Testis (tissue), 3 donors: ENCODE results near the gene FSCN2. TPM values are rescaled to one million over a fixed set of nuclear protein-coding genes. Genes with fewer than 3 reads are reported as not detected.

ENCODE experiments used
- DNase-seq: peaks from one replicate; pipeline ENCODE4 v3.0.0-alpha.2; 2019
- H3K27ac ChIP-seq, 2 donors: fragments of 200-600 bp; sonication (generic); one replicate each; pipeline ENCODE4 v1.5.1; 2019
- H3K27me3 ChIP-seq: fragments of 200-600 bp; sonication (generic); one replicate; pipeline ENCODE4 v1.5.1; 2019
- H3K36me3 ChIP-seq: fragments of 200-600 bp; sonication (generic); one replicate; pipeline ENCODE4 v1.5.1; 2017; ENCODE audit warnings: low read depth; ENCODE audit errors: missing control alignments
- H3K4me1 ChIP-seq: fragments of 200-600 bp; sonication (generic); one replicate; pipeline ENCODE4 v1.5.1; 2019
- H3K4me3 ChIP-seq, 2 donors: fragments of 200-600 bp; sonication (generic); one replicate each; pipeline ENCODE4 v1.5.1; 2017 to 2019
- H3K9me3 ChIP-seq: fragments of 200-600 bp; sonication (generic); one replicate; pipeline ENCODE4 v1.5.1; 2017
- POLR2A ChIP-seq: fragments of 450-650 bp; IDR thresholded peaks from one replicate; pipeline ENCODE4 v1.6.1; 2017; ENCODE audit warnings: antibody characterized with exemption, mild to moderate bottlenecking, moderate library complexity
- WGBS, 2 donors: methylation state at CpG; one replicate each; pipeline ENCODE4 v1.1.5; 2018; 5-methylcytosine and 5-hydroxymethylcytosine counted together
- intact Hi-C: fragments of 100-400 bp; cut with DNase I; formaldehyde crosslinking; loops from one replicate; pipeline ENCODE4 v1.15.1; 2023; ENCODE audit warnings: low total_unique reads
- polyA plus RNA-seq: library from polyadenylated mRNA; stranded (reverse); fragments of 350-450 nt; fragmentation: Illumina TruSeq; extraction: RNeasy Lipid Tissue Mini Kit (QIAGEN cat#74804); gene quantifications from one replicate; pipeline ENCODE4 v1.2.3, GENCODE V29; 2014; ENCODE audit warnings: low read depth, low replicate concordance; ENCODE audit not compliant: insufficient read depth
- total RNA-seq, 2 donors: library from RNA; depleted of rRNA; stranded (reverse); fragments of >200 nt; gene quantifications; one replicate each; pipeline ENCODE4 v1.2.3, GENCODE V29; 2016
- TF ChIP-seq, protein P1 (sequence below), 3 experiments: fragments of 450-650 bp in 2 of 3; fragments of 200-600 bp in 1 of 3; sonication (generic) in 1 of 3; IDR thresholded peaks; one replicate each; pipeline ENCODE4 v1.5.1; 2016 to 2019; ENCODE audit warnings: antibody characterized with exemption in 3 of 3, mild to moderate bottlenecking in 2 of 3, moderate library complexity in 1 of 3

Gene FSCN2
- total and polyA plus RNA-seq, 3 donors from 2014 or later, result 0.37 to 4.0 (median 3.5) TPM

DNA sequence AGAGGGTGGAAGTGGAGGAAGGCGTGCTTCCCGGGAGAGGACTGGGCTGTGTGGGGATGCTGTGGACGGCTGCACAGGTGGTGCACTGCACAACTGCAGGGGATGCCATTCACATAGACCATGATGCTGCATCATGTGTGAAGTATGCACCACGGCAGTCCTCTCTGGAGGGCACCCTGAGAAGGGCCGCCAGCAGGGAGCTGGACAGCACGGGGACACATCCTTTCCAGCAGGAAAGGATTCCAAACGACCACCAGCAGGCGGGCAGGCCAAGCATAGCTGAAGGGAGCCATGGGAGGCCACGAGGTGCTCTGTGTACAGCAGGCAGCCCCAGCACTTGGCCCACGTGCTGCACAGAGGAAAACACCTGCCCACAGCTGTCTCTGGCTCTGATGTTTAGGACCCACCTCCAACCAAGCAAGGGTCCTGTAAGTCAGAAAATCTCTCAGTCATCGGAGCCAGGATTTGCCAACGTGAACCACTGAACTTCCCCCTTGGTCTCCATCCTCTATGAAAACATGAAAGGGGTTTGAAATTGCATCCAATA, 25.6 kb upstream of the FSCN2 start:
- intact Hi-C loops, result no loop called here
- Histone ChIP-seq H3K27me3 (no peaks in the 10 kb centered on the region), H3K4me3 (no peak overlapping the region), H3K4me1 (no peaks in the 10 kb centered on the region), H3K36me3 (no peaks in the 10 kb centered on the region), H3K9me3 (no peaks in the 10 kb centered on the region), H3K27ac (no peak overlapping the region)
- DNase-seq, result no peak
- TF ChIP-seq, protein P1, sequence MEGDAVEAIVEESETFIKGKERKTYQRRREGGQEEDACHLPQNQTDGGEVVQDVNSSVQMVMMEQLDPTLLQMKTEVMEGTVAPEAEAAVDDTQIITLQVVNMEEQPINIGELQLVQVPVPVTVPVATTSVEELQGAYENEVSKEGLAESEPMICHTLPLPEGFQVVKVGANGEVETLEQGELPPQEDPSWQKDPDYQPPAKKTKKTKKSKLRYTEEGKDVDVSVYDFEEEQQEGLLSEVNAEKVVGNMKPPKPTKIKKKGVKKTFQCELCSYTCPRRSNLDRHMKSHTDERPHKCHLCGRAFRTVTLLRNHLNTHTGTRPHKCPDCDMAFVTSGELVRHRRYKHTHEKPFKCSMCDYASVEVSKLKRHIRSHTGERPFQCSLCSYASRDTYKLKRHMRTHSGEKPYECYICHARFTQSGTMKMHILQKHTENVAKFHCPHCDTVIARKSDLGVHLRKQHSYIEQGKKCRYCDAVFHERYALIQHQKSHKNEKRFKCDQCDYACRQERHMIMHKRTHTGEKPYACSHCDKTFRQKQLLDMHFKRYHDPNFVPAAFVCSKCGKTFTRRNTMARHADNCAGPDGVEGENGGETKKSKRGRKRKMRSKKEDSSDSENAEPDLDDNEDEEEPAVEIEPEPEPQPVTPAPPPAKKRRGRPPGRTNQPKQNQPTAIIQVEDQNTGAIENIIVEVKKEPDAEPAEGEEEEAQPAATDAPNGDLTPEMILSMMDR (IDR thresholded peaks at IDR 0.05), result no peak
- no peak for TF ChIP-seq POLR2A
- 63 to 78% methylated on average over 11 to 12 of the region's 12 CpGs for WGBS, 2 donors

- DNase-seq, result no peak
- Histone ChIP-seq H3K27ac (no peak overlapping the region), H3K27me3 (no peaks in the 10 kb centered on the region), H3K36me3 (no peaks in the 10 kb centered on the region), H3K9me3 (no peaks in the 10 kb centered on the region), H3K4me3 (no peak overlapping the region), H3K4me1 (peaks cover under 1% of the 10 kb centered on the region)
- TF ChIP-seq, protein P1 (IDR thresholded peaks at IDR 0.05), result no peak
- TF ChIP-seq POLR2A, result no peak
- intact Hi-C loops, result no loop called here
These were observed 24.6 kb upstream of the FSCN2 start for GRCh38 chr17:81503619-81504018.

- peak overlapping the region in 1 of 2 donors; percentile 96 for H3K4me3 ChIP-seq
- H3K4me1 ChIP-seq, result peaks cover 13% of the 10 kb centered on the region
- H3K9me3 ChIP-seq, result no peaks in the 10 kb centered on the region
- TF ChIP-seq, protein P1 (IDR thresholded peaks at IDR 0.05), result no peak
- no peak for TF ChIP-seq POLR2A
- DNase-seq, result no peak
- 55 to 70% methylated on average over 9 to 10 of the region's 10 CpGs for WGBS, 2 donors
- no peaks in the 10 kb centered on the region for H3K36me3 ChIP-seq
- no peak overlapping the region for H3K27ac ChIP-seq
- no peaks in the 10 kb centered on the region for H3K27me3 ChIP-seq
- intact Hi-C loops, result no loop called here
These were observed 19.5 kb upstream of the FSCN2 start for GRCh38 chr17:81508639-81509206.

DNA sequence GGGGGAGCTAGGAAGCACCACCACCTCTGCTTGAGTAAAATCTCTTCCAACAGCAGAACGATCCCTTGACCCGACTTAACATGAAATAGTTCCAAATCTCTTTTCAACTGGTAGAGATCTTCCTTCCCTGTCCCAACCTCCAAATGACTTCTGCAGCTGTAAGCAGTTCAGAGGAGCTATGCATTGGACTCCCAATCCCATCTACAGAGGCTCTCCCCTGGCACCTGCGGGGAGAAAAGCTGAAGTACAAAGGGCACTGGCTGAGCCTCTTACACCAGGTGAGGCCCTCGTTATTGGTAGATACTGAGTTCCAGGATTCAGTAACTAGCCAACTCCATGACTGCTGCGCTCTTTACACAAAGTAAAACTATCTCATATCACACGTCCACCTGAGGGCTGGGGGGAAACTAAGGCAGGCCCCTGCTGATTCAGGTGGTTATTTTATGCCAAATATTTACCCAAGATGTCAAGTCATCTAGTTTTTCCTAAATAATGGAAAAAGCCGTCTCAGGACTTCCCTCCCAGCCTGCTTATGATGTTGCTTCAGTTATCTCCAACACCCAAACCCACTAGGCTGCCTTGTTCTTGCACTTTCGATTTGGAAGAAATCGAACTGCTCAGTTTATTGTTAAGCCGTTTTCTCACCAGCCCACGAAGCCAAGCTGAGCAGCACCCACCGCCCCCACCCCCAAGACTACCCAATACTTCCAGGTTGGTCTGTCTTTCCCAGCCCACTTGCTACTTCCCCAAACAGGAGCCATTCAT, 18.8 kb upstream of the FSCN2 start:
- peak overlapping the region; percentile 74 to 96 for H3K4me3 ChIP-seq
- 42 to 51% methylated on average over 12 of the region's 12 CpGs for WGBS, 2 donors
- no peak for TF ChIP-seq POLR2A
- TF ChIP-seq, protein P1 (IDR thresholded peaks at IDR 0.05), result no peak
- peak overlapping the region; percentile 21 to 100 for H3K27ac ChIP-seq
- no peak for DNase-seq
- no peaks in the 10 kb centered on the region for H3K36me3 ChIP-seq
- no peaks in the 10 kb centered on the region for H3K27me3 ChIP-seq
- H3K4me1 ChIP-seq, result peaks cover 19% of the 10 kb centered on the region
- intact Hi-C loops, result no loop called here
- H3K9me3 ChIP-seq, result no peaks in the 10 kb centered on the region
